EH (cell line): Measurements from ENCODE around the gene ANKRD13C.
"Not testable (repeated sequence)": the region's sequence is repeated elsewhere in the genome, so short reads cannot be mapped to it uniquely, and the experiment has no call there.

Source experiments
- DNase-seq: peaks from one replicate; pipeline ENCODE4 v3.0.0-alpha.2; 2015; ENCODE audit warnings: low read depth

The ANKRD13C gene

DNA sequence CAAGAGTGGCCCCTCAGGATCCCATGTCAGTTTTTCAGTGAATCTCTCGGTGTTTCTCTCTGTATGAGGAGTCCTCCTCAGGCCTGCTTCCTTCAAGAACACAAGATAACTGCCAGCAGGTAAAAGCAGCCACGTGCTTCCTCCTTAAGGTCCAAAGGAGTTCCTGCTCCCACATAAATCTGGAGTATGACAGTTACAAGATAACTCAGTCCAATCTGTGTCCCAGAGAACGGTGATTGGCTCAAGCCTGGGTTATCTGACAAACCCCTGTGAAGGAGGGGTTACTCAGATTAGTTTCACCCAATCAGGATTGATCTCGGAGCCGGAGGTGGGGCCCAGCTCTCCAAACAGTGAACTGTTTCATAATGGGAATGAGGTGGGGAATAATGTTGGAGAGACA is 5.8 kb upstream of the ANKRD13C start:
- DNase-seq, result no peak

DNA sequence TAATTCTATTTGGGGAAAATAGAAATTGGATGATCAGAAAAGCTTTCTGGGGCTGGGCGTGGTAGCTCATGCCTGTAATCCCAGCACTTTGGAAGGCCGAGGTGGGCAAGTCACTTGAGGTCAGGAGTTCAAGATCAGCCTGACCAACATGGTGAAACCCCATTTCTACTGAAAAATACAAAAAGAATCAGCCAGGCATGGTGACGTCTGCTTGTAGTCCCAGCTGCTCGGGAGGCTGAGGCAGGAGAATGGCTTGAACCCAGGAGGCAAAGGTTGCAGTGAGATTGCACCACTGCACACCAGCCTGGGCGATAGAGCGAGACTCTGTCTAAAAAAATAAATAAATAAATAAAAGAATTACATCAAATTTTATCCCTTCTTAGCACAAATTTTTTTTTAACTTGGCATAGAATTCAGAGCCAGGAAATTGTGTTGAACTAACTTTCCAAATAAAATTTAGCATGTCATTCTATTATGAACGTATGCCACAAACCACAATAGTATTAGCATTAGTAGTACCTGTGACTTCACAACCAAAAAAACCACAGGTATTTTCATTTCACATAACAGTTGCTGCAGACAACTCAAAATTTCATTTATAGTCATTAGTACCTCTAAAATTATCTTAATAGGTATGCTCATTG is 4.5 kb upstream of the ANKRD13C start:
- peak; percentile 19 for DNase-seq

DNA sequence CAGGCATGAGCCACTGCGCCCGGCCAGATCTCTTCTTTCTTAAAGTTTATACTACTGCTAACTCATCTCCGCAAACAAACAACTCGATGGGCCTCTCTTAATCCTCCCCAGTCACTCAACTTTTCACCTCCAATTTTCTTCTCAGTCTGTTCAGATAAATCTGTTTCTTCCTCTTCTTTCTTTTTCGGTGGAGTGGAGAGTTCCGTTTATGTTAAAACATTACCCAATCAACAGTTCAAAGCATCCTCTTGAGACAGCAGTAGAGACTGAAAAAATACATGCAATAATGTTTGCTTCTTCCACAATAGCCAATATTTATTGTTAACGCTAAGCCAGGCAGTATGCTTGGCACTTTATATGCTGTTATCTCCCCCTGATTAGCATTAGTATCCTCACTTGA is 1.4 kb upstream of the ANKRD13C start:
- no peak for DNase-seq

DNA sequence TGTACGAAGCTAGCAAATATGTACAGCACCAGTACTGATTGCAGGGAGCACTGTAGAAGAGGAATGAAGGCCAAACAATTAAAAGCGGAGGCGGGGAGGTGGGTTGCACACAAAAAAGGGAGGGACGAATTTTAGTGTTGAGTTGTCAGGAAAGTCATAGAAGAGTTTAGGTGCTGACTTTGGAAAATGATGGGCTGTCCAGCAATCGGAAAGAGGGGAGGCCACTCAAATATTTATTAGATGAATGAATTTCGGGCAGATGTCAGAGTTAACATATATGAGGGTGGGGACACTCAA is 537 bp upstream of the ANKRD13C start:
- no peak for DNase-seq

DNA sequence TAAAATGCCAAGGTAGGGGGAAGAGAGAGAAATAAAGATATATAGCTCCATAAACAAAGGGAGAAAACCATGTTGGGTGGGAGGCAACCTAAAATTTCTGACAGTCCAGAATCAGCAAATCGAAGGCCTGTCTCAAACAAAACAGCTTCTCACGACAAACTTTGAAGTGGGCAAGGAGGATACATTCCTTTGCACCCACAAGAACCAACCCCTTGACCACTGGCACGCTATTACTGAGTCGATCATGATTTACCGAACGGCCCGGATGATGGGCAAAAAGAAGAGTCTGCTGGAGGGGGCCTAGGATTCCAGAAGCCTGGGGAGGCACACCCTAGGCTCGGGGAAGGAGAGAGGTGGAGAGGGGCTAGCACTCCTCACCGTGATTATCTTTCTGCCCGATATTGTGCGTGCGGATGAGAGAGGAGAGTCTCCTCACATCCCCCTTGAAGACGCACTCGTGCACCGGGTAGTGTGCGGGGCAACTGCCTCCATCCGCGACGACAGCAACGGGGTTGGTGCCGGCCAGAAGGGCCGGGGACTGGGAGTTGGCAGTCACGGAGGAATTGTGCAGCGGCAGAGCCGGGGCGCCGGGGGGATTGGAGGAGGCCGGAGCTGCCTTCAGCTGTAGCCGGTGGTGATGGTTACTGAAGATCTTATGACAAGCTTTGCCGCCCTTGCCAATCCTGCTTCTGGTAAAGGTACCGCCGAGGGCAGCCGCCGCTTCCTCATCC is 756 bp downstream of the ANKRD13C start:
- peak; percentile 71 for DNase-seq

DNA sequence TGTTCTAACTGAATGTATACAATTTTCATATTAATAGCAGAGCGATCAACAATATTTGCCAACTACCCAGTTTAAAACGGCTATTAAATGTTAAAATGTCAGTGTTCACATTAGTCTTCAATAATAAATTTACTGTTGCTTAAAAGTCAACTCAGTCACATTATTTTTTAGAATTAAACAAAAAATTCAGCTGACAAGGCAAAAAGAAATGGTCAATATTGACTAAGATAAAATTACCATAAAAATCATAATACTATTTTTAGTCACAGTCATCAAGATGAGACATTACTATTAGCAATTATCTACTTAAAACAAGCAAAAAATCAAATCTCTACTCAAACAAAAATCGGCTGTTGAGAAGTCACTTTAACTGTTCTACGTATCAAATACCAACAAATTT is 1.5 kb downstream of the ANKRD13C start:
- no peak for DNase-seq

DNA sequence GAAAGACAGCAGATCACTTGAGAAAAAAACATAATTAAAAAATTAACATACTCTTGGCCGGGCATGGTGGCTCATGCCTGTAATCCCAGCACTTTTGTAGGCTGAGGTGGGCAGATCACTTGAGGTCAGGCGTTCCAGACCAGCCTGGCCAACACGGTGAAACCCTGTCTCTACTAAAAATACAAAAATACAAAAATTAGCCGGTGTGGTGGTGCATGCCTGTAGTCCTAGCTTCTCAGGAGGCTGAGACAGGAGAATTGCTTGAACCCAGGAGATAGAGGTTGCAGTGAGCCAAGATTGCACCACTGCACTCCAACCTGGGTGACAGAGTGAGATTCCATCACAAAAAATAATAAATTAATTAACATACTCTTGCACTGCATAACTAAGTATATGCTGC is 4.7 kb downstream of the ANKRD13C start:
- DNase-seq, result not testable (repeated sequence)

DNA sequence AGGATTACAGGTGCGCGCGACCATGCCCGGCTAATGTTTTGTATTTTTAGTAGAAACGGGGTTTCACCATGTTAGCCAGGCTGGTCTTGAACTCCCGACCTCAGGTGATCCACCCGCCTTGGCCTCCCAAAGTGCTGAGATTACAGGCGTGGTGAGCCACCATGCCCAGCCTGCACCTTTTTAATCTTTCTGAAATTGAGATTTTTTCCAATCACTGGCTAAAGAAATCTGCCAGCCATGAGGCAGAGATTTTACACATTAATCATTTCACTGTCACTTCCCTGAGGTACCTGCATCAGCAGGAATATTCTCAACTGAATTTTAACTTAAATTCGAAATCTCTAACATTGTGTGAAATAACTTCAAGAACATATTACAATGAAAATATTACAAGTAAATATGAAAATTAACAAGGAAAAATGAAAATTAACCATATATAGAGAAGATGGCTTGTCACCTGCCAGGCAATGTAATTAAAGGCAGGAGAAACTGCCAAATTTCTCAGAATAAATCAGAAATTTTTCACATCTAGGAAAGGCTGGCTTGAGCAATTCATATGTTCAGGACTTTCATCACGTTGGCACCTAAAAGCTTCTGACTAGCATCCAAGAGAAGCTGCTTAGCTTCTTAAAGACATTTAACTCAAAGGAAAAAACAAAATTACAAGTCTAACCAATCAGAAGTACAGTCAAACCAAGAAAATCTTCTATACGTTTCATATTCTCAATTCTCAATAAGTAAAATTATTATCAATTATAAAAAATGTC is 5.9 kb downstream of the ANKRD13C start:
- DNase-seq, result no peak

DNA sequence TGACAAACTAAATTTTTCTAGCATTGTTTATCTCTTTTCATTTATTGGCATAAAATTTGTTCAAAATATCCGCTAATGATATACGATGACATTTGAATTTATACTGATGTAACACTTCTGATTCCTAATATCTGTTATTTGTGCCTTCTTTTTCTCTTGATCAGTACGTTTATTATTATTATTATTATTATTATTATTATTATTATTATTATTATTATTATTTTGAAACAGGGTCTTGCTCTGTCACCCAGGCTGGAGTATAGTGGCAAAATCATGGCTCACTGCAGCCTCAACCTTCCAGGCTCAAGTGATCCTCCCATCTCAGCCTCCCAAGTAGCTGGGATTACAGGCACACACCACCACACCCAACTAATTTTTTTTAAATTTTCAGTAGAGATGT is 14.9 kb downstream of the ANKRD13C start:
- not testable (repeated sequence) for DNase-seq

DNA sequence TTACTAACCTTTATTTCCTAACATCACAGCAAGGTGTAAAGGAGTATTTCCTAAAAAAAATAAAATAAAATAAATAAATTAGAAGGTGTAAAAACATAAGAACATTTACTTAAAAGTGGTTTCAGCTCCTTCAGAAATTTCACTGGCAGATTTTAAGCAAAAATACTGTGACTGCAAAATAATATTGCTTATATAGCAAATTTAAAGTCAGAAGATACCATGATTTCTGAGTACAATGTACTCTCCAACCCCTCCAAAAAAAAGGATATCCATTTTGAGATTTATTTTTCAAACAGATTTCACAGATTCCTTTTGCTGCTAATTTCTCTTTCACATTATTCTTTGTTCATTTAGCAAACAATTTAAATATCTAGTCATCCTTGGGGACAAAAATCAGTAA is 18.5 kb downstream of the ANKRD13C start:
- no peak for DNase-seq

DNA sequence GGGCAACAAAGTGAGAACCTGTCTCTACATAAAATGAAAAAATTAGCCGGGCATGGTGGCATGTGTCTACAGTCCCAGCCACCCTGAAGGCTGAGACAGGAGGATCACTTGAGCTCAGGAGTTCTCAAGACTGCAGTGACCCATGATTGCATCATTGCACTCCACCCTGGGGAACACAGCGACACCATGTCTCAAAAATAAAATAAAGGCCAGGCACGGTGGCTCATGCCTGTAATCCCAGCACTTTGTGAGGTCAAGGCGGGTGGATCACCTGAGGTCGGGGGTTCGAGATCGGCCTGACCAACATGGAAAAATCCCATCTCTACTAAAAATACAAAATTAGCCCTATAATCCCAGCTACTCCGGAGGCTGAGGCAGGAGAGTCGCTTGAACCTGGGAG is 20.1 kb downstream of the ANKRD13C start:
- no peak for DNase-seq

DNA sequence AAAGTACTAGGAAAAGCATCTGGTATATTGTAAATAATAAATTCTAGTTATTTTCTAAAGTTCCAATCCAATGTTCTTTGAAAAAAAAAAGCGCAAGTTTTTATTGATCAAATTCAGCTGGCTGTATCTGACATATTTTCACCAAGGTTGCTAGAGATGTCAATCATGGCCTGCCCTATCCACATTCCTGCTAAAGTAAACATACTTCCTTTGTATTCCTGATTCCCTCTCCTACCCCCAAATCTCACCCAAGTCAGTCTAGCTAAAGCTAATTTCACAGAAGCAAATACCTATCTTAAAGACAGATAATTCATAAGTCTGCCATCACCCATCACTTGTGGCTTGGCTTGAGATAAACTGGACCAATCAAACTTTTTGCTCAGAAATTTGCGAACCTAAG is 21.3 kb downstream of the ANKRD13C start:
- DNase-seq, result no peak

DNA sequence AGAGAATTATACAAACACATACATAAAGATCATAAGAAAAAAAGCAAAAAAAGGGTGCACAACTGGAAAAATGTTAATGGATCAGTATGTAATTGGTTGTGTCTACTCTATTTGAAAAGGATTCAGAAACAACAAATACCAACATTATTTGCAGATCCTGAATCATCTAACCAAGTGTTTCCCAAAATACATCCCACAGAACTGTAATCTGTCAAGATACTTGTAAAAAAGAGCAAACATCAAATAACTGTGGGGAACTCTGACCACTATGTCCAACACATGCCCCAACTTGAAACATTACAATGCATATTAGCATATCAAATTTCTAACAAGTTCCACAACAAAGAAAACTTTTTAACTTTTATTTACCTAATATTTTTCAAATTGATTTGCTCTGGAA is 22.6 kb downstream of the ANKRD13C start:
- peak; percentile 35 for DNase-seq

DNA sequence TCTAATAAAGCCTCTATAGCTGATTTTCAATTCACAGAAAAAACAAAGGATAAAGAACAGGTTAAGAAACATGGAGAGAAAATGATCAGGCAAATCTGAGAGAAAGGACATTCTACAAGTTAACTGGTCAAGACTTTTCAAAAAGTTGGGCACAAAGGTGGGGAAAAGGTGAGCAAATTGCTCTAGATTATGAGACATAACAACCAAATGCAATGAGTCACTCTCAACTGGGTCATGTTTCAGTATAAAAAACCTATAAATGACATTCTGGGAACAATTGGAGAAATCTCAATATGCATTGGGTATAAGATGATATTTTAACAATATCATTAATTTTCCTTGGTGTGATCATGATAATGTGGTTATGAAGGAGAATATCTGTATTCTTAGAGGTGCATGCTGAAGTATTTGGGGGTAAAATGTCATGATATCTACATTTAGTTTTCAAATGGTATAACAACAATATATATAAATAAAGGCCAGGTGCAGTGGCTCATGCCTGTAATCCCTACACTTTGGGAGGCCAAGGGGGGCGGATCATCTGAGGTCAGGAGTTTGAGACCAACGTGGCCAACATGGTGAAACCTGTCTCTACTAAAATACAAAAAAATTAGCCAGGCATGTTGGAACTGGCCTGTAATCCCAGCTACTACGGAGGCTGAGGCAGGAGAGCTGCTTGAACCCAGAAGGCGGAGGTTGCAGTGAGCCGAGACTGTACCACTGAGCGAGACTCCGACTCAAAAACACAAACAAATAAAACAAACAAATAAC is 27.0 kb downstream of the ANKRD13C start:
- no peak for DNase-seq

DNA sequence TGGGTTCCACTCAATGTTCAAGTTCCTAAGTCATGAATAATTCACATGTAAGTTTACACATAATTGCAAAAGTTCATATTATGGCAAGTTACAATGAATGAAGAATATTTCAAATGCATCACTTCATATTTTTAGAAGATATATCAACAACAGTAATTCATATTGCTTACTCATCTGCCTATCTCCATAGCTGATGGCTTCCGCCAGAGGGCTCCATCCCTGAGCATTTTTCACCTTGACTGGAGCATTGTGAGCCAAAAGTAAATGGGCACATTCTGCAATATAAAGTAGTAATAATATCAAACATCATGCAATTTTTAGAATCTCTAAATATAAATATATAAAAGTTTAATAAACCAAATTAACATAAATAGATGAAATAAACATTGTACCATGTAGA is 29.8 kb downstream of the ANKRD13C start:
- DNase-seq, result no peak

DNA sequence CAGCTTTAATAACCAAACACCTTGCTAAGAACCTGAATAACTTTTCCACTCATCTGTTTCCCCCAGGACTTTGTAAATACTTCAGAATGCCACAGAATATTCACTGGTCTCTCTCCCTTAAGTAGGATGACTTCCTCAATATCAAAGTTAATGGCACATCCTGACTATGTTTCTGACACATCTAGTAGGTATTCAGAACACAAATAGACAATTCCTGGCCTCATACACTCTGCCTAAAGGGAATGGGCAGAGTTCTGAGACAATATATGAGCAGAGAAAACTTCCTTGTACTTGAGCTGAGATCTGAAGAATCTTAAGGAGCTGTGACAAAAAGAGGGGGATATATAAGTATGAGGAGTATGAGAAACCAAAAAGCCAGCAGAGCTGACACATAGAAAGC is 34.8 kb downstream of the ANKRD13C start:
- DNase-seq, result peak; percentile 92

DNA sequence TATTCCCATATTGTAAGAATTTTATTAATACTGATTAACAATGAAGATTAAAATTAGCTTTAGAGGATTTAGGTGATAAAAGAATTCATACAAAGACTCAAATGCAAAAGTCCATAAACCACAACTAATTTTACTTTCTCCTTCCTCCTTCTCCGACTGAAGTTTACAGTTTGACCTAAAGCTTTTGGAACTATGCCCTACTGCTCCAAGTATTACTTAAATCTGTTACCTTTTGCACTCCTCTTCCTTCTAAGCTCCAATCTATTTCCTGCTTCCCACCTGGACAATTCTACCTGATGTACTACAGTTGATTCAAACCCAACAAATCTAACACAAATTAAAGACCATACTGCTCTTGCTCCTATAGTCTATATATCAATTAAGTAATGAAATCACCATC is 36.3 kb downstream of the ANKRD13C start:
- no peak for DNase-seq

DNA sequence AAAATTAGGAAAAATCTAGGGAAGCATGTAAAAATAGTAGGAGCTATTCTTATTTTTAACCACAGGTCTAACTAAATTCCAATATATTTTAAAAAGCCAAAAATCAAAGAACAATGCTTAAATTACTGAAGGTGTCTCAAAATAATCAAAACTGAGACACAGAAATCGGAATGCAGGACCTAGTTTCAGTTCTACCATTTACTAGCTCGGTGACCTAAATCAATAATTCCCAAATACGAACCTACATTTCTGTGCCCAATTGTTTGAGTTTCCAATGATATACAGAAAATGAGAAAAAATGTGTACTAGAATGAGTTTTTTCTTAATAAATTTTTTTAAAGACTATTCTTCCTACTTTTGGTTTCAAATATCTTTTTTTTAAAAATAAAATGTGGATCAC is 37.4 kb downstream of the ANKRD13C start:
- no peak for DNase-seq

DNA sequence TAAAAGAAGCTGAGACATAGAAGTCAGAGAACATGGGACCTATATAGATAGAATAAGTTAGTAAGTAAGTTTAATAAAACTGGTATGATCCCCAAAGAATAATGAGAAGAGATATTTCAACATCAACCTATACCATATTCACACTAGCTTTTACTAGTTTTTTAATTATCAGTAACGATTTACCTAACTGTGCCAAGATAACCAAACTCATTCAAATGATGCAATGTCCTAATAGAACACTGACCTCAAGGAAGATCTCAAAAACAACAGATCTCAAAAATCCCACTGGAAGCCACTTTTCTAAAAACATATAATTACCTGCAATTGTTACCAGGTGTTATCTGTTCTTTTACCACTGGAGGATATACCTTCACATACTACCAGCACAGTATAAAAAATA is 38.7 kb downstream of the ANKRD13C start:
- DNase-seq, result no peak

DNA sequence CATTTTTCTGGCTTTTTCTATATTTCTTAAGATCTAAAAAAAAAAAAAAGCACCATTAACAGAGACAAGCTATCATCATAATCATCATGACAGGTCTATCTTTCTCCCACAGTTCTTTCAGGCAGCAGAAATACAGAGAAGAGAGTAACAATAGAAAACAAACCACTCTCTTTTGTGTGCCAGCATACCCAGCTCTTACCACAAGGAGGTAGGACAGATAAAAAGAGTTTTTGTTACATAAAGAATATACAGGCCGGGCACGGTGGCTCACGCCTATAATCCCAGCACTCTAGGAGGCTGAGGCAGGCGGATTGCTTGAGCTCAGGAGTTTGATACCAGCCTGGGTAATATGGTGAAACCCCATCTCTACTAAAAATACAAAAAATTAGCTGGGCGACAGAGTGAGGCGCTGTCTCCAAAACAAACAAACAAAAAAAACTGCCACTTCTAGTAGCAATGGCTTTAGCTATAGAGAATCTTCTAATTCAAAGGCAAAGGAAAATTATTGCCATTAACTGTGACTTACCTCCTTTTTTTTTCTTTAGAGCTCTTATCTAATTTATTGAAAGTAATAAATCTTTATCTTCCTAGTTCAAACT is 39.7 kb downstream of the ANKRD13C start:
- no peak for DNase-seq

DNA sequence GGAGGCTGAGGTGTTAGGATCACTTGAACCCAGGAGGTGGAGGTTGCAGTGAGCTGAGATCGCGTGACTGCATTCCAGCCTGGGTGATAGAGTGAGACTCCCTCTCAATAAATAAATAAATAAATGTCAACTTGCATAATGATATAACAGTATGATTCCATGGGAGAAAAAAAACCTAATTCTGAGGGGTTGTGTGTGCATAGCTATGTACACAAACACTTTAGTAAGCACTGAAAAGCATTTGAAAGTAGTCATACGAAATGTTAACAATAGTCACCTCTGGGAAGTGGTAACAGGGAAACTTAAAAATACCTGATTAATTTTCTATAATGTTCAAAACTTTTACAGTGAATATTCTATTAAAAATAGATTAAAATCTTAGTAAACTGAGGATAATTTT is 43.2 kb downstream of the ANKRD13C start:
- DNase-seq, result no peak

DNA sequence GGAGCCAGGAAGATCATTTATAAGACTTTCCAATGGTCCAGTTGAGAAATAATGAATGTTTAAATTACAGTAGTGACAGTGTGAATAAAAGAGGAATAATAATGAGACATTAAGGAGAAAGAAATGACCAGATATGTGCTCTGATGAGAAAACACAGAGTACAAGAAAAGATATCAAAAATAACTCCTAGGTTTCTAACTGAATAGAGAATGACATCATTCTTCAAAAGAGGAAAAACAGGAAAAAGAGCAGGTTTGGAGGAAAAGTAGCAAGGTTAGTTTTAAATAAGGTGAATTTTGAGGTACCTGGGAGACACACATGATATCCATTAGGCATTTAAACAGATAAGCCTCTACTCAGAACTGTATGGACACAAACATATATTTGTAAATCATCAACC is 55.0 kb downstream of the ANKRD13C start:
- no peak for DNase-seq
